Muscle of arm (tissue), 12 donors: ENCODE data around the gene PI4K2A. TPM values are rescaled to one million over a fixed set of nuclear protein-coding genes. Genes with fewer than 3 reads are reported as not detected.

Experiments used
- DNase-seq: peaks from one replicate; pipeline ENCODE4 v3.0.0-alpha.2; 2013
- polyA plus RNA-seq, 12 donors: library from polyadenylated mRNA; unstranded; fragments of 120-200 nt; gene quantifications; one replicate each; pipeline ENCODE4 v1.2.1, GENCODE V29; 2013; ENCODE audit not compliant: insufficient read length in 12 of 12

Gene PI4K2A
- polyA plus RNA-seq, 12 donors = 7.8 to 11.6 (median 9.7) TPM; not detected in 1

GRCh38 chr10:97724341-97724941, 84.0 kb downstream of the PI4K2A start:
- no peak for DNase-seq

Other genes starting within 250 kb of the PI4K2A start
- gene RRP12, start 239.3 kb upstream of the PI4K2A start, polyA plus RNA-seq = 10 to 100 TPM in 11 of 12 donors, not detected in 1; 11.5 to 28.0 (median 18.4) TPM
- gene PGAM1, start 214.5 kb upstream of the PI4K2A start, polyA plus RNA-seq = 100 to 1,000 TPM in 5 of 12 donors, 10 to 100 TPM in 6, not detected in 1; 81.0 to 148 (median 93.8) TPM
- gene EXOSC1, start 194.7 kb upstream of the PI4K2A start, polyA plus RNA-seq = 10 to 100 TPM in 11 of 12 donors, not detected in 1; 24.0 to 31.5 (median 27.5) TPM
- 10 to 100 TPM in 11 of 12 donors, not detected in 1; 23.8 to 39.9 (median 30.6) TPM for gene ZDHHC16, start 194.5 kb upstream of the PI4K2A start, polyA plus RNA-seq
- 10 to 100 TPM in 11 of 12 donors, not detected in 1; 41.0 to 81.2 (median 62.2) TPM for gene MMS19, start 142.2 kb upstream of the PI4K2A start, polyA plus RNA-seq
- gene UBTD1, start 141.7 kb upstream of the PI4K2A start, polyA plus RNA-seq = 10 to 100 TPM in 8 of 12 donors, 1 to 10 TPM in 3, not detected in 1; 9.5 to 21.4 (median 12.1) TPM
- 10 to 100 TPM in 7 of 12 donors, 1 to 10 TPM in 4, not detected in 1; 3.8 to 43.4 (median 19.2) TPM for gene ANKRD2, start 67.9 kb upstream of the PI4K2A start, polyA plus RNA-seq
- 1 to 10 TPM in 5 of 12 donors, under 1 TPM in 5, not detected in 2; 0.45 to 1.7 (median 0.96) TPM for gene HOGA1, start 56.3 kb upstream of the PI4K2A start, polyA plus RNA-seq
- gene C10orf62, start 51.0 kb upstream of the PI4K2A start, polyA plus RNA-seq = under 1 TPM in 3 of 12 donors, not detected in 9; 0.18 to 0.20 (median 0.18) TPM
- gene MORN4, start 7.2 kb upstream of the PI4K2A start, polyA plus RNA-seq = 1 to 10 TPM in 11 of 12 donors, not detected in 1; 3.8 to 7.6 (median 5.6) TPM
- gene AVPI1, start 46.6 kb downstream of the PI4K2A start, polyA plus RNA-seq = 10 to 100 TPM in 1 of 12 donors, 1 to 10 TPM in 10, not detected in 1; 2.9 to 12.8 (median 4.0) TPM
- 10 to 100 TPM in 11 of 12 donors, not detected in 1; 31.9 to 84.4 (median 48.2) TPM for gene MARVELD1, start 73.1 kb downstream of the PI4K2A start, polyA plus RNA-seq
- 10 to 100 TPM in 11 of 12 donors, not detected in 1; 10.2 to 23.6 (median 11.9) TPM for gene ZFYVE27, start 96.5 kb downstream of the PI4K2A start, polyA plus RNA-seq
- gene SFRP5, start 131.3 kb downstream of the PI4K2A start, polyA plus RNA-seq = 1 to 10 TPM in 8 of 12 donors, under 1 TPM in 2, not detected in 2; 0.95 to 2.3 (median 1.3) TPM
- gene GOLGA7B, start 209.2 kb downstream of the PI4K2A start, polyA plus RNA-seq = under 1 TPM in 10 of 12 donors, not detected in 2; 0.04 to 0.65 (median 0.22) TPM